Measurements from ENCODE around the gene CDK4.

DNA sequence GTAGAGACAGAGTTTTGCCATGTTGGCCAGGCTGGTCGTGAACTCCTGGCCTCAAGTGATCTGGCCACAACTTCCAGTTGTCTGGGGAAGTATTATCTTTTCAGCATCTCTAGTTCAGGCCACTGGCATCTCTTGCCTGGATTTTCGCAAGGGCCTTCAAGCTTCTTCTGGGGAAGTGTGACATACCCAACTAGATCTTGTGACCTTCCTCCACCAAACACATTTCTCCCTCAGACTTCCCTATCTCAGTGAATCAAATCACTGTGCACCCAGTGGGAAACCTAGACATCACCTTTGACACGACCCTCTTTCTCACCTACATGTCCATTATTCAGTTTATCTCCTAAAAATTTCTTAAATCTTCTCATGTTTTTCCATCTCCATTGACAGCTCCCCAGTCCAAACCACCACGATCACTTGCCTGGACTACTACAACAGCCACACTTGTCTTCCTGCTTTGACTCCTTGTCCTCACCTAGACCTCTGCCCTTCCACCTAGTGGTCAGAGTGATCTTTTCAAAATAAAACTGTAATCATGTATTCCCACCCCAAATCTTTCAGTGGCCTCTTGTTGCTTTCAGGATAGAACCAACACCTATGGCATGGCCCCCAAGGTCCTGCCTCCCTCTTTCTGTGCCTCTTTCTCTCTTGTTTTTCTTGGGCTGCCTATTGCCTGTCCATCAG, 23.6 kb upstream of the CDK4 start:
- TF ChIP-seq REST (IDR thresholded peaks at IDR 0.05; ENCODE audit: low read depth) (no peak), EP300 (IDR thresholded peaks at IDR 0.05; ENCODE audit: borderline replicate concordance) (no peak), YY1 (IDR thresholded peaks at IDR 0.05; ENCODE audit: low read depth) (no peak), RAD21 (IDR thresholded peaks at IDR 0.05; ENCODE audit: low read depth) (no peak), TAF1 (IDR thresholded peaks at IDR 0.05; ENCODE audit: low read depth) (no peak), ZBTB7A (IDR thresholded peaks at IDR 0.05; ENCODE audit: low read depth) (no peak), CEBPB (IDR thresholded peaks at IDR 0.05) (no peak)
- TF ChIP-seq, protein P1, sequence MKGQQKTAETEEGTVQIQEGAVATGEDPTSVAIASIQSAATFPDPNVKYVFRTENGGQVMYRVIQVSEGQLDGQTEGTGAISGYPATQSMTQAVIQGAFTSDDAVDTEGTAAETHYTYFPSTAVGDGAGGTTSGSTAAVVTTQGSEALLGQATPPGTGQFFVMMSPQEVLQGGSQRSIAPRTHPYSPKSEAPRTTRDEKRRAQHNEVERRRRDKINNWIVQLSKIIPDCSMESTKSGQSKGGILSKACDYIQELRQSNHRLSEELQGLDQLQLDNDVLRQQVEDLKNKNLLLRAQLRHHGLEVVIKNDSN (IDR thresholded peaks at IDR 0.05) = no peak
